Transverse colon (tissue), 4 donors: ENCODE results near the gene PROX2. TPM values are rescaled to one million over a fixed set of nuclear protein-coding genes. Genes with fewer than 3 reads are reported as not detected.

Experiments used
- DNase-seq: peaks from one replicate; pipeline ENCODE4 v3.0.0-alpha.2; 2019
- H3K27ac ChIP-seq, 4 donors: fragments of 200-600 bp; sonication (generic); 2 replicates each; pipeline ENCODE4 v1.5.1; 2016 to 2018; ENCODE audit warnings: inconsistent platforms in 4 of 4
- H3K27me3 ChIP-seq: fragments of 200-600 bp; sonication (generic); 2 replicates; pipeline ENCODE4 v1.5.1; 2017; ENCODE audit warnings: inconsistent platforms
- H3K36me3 ChIP-seq, 4 donors: fragments of 200-600 bp; sonication (generic); 2 replicates each; pipeline ENCODE4 v1.5.1; 2017 to 2019; ENCODE audit warnings: inconsistent platforms in 4 of 4
- H3K4me1 ChIP-seq, 4 donors: fragments of 200-600 bp; sonication (generic); 2 replicates each; pipeline ENCODE4 v1.5.1; 2017 to 2020; ENCODE audit warnings: inconsistent platforms in 4 of 4
- H3K4me3 ChIP-seq, 4 donors: fragments of 200-600 bp; sonication (generic); 1 replicate in 1 of 4; 2 replicates in 3 of 4; pipeline versions ENCODE4 v1.5.1 to v1.6.1; 2017 to 2019; ENCODE audit warnings: inconsistent platforms in 4 of 4
- H3K9me3 ChIP-seq, 2 donors: fragments of 200-600 bp; sonication (generic); 2 replicates each; pipeline ENCODE4 v1.5.1; 2017 to 2019; ENCODE audit warnings: inconsistent platforms in 2 of 2
- EP300 ChIP-seq: sonication (generic); formaldehyde crosslinking; IDR thresholded peaks from one replicate; pipeline ENCODE4 v1.6.1; 2017; ENCODE audit warnings: antibody characterized with exemption, low read depth
- POLR2A ChIP-seq: fragments of 450-650 bp; IDR thresholded peaks from one replicate; pipeline ENCODE4 v1.6.1; 2016; ENCODE audit warnings: antibody characterized with exemption, mild to moderate bottlenecking, moderate library complexity
- POLR2AphosphoS5 ChIP-seq, 3 donors: sonication (generic); formaldehyde crosslinking; IDR thresholded peaks; one replicate each; pipeline ENCODE4 v1.6.1; 2016; ENCODE audit warnings: antibody characterized with exemption in 3 of 3
- WGBS, 2 donors: methylation state at CpG; one replicate each; pipeline ENCODE4 v1.1.5; 2018; ENCODE audit warnings: low coverage in 1 of 2; 5-methylcytosine and 5-hydroxymethylcytosine counted together
- in situ Hi-C, 4 donors: fragments of 200-750 bp; cut with MboI; loops; one replicate each; pipeline versions ENCODE4 v1.15.0 to v1.15.1; 2017; ENCODE audit warnings: low sequenced_read_pairs in 3 of 4, low pct_ligation_motif_present in 1 of 4, low pct_unique_long_range_greater_than_20kb in 1 of 4
- intact Hi-C: fragments of 100-400 bp; cut with DNase I; formaldehyde crosslinking; loops from one replicate; pipeline ENCODE4 v1.15.1; 2023; ENCODE audit warnings: low total_unique reads
- total RNA-seq, 4 donors: library from RNA; depleted of rRNA; stranded (reverse); fragments of >200 nt; gene quantifications; one replicate each; pipeline ENCODE4 v1.1.0, GENCODE V29; 2016
- TF ChIP-seq, protein P1 (sequence below), 5 experiments: fragments of 200-600 bp in 3 of 5; fragments of 450-650 bp in 2 of 5; sonication (generic) in 3 of 5; IDR thresholded peaks; 1 replicate in 2 of 5; 2 replicates in 3 of 5; pipeline ENCODE4 v1.5.1; 2016 to 2017; ENCODE audit warnings: antibody characterized with exemption in 5 of 5, inconsistent platforms in 3 of 5, mild to moderate bottlenecking in 2 of 5, moderate library complexity in 1 of 5

PROX2 gene
- total RNA-seq, 4 donors from 2014 or later, result 0.79 TPM; not detected in 3

DNA sequence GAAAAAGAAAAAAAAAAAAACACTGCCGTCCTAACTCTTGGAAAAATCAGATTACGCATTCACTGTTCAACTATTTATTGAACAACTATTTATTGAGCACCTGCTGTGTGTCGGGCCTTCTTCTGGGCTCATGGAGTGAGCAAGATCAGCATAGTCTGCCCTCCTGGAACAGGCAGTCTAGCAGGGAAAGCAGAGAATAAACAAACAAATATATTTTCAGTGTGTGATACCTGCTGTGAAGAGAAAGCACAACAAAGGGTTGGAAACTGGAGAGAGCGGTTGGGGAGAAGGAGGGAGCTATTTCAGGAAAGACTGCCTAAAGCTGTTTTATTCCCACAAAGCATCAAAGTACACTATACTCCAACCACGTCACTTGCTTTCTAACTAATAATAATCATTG, 10.8 kb downstream of the PROX2 start:
- Histone ChIP-seq H3K4me3 (no peak overlapping the region), H3K27me3 (no peaks in the 10 kb centered on the region), H3K9me3 (no peaks in the 10 kb centered on the region), H3K36me3 (no peaks in the 10 kb centered on the region), H3K27ac (no peak overlapping the region), H3K4me1 (peaks cover 0 to 7% (median 0%) of the 10 kb centered on the region in 4 donors)
- TF ChIP-seq, protein P1, sequence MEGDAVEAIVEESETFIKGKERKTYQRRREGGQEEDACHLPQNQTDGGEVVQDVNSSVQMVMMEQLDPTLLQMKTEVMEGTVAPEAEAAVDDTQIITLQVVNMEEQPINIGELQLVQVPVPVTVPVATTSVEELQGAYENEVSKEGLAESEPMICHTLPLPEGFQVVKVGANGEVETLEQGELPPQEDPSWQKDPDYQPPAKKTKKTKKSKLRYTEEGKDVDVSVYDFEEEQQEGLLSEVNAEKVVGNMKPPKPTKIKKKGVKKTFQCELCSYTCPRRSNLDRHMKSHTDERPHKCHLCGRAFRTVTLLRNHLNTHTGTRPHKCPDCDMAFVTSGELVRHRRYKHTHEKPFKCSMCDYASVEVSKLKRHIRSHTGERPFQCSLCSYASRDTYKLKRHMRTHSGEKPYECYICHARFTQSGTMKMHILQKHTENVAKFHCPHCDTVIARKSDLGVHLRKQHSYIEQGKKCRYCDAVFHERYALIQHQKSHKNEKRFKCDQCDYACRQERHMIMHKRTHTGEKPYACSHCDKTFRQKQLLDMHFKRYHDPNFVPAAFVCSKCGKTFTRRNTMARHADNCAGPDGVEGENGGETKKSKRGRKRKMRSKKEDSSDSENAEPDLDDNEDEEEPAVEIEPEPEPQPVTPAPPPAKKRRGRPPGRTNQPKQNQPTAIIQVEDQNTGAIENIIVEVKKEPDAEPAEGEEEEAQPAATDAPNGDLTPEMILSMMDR (IDR thresholded peaks at IDR 0.05), result no peak
- TF ChIP-seq POLR2A, result no peak
- no peak for TF ChIP-seq EP300
- TF ChIP-seq POLR2AphosphoS5 (IDR thresholded peaks at IDR 0.05), result no peak
- intact Hi-C loops, result no loop called here
- no peak for DNase-seq
- WGBS, 2 donors, result 91 to 97% methylated on average over 5 of the region's 5 CpGs
- in situ Hi-C loops, result loop anchor here in 1 of 4 donors (10.0 kb wide), 1 partner anchor 50 kb away; no protein-coding TSS in a partner anchor

DNA sequence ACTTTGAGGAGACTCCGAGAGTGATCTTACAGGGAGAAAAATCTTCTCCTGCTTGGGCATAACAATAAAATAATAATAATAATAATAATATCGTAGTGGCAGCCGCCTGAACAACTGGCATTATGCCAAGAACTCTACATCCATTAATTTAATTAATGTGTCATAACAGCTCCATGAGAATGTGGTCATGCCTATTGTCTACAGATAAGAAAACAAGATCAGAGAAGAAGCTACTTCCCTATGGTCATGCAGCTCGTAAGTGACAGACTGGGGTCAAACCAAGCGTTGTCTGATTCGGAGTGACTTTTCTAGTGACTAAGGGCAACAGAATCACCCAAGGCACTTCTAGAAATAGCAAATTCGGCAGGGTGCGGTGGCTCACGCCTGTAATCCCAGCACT, 11.7 kb downstream of the PROX2 start:
- in situ Hi-C loops (loop anchor here in 1 of 4 donors (10.0 kb wide), 1 partner anchor 51 kb away; no protein-coding TSS in a partner anchor), intact Hi-C loops (loop anchor here (5.0 kb wide), 1 partner anchor 43 kb away; no protein-coding TSS in a partner anchor)
- WGBS, 2 donors, result 86 to 100% methylated on average over 1 to 9 of the region's 9 CpGs
- no peak overlapping the region for H3K4me3 ChIP-seq
- no peaks in the 10 kb centered on the region for H3K36me3 ChIP-seq
- H3K27me3 ChIP-seq, result no peaks in the 10 kb centered on the region
- DNase-seq, result no peak
- H3K4me1 ChIP-seq, result peaks cover 0 to 7% (median 0%) of the 10 kb centered on the region in 4 donors
- TF ChIP-seq EP300 (no peak), POLR2A (no peak), POLR2AphosphoS5 (IDR thresholded peaks at IDR 0.05) (no peak)
- TF ChIP-seq, protein P1 (IDR thresholded peaks at IDR 0.05), result no peak
- H3K9me3 ChIP-seq, result no peaks in the 10 kb centered on the region
- no peak overlapping the region for H3K27ac ChIP-seq

DNA sequence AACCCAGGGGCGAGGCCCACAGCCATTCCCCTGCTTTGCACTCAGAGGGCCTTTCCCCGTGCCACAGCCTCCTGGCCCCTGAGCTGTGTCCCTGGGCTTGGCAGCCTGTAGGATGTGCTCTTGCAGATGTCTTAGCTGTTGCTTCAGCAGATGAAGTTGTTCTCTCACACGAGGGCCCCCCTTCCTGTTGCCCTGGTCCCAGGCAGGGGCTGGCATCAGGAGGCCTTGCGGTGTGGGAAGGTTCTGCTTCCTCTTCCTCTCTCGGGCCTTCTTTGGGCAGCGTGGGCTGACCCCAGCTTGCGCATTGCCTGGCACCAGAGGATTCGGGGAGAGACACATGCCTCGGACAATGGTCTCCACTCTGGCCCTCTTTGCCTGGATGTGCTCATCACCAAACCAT, 12.7 kb downstream of the PROX2 start:
- Histone ChIP-seq H3K36me3 (no peaks in the 10 kb centered on the region), H3K27ac (no peak overlapping the region), H3K4me1 (peaks cover 0 to 7% (median 0%) of the 10 kb centered on the region in 4 donors), H3K27me3 (no peaks in the 10 kb centered on the region), H3K4me3 (no peak overlapping the region), H3K9me3 (no peaks in the 10 kb centered on the region)
- in situ Hi-C loops (loop anchor here in 1 of 4 donors (10.0 kb wide), 1 partner anchor 52 kb away; no protein-coding TSS in a partner anchor), intact Hi-C loops (loop anchor here (5.0 kb wide), 1 partner anchor 44 kb away; no protein-coding TSS in a partner anchor)
- DNase-seq, result no peak
- 70% methylated on average over 9 of the region's 9 CpGs; no CpG with 5 or more reads in 1 of the 2 donors for WGBS, 2 donors
- no peak for TF ChIP-seq POLR2A
- TF ChIP-seq POLR2AphosphoS5 (IDR thresholded peaks at IDR 0.05), result no peak
- TF ChIP-seq EP300, result no peak
- TF ChIP-seq, protein P1 (IDR thresholded peaks at IDR 0.05), result no peak

DNA sequence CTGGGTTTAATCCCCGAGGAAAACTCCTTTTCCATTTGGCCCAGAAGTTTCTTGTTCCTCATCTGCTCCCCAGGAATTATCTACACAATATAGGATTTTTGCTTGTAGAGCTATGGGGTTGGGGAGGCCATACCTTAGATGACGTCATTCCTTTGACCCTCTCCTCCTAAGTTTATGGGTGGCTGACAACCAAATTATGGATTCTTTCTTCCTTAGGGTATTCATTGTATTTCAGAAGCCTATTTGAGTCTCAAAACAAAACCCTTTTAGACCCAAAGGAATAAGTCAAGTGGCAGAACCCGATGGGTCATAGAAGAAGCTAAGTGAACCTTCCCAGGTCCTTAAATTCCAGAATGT, 14.2 kb downstream of the PROX2 start:
- Histone ChIP-seq H3K9me3 (no peaks in the 10 kb centered on the region), H3K4me1 (peaks cover 0 to 7% (median 0%) of the 10 kb centered on the region in 4 donors), H3K4me3 (no peak overlapping the region), H3K27me3 (no peaks in the 10 kb centered on the region), H3K36me3 (no peaks in the 10 kb centered on the region), H3K27ac (no peak overlapping the region)
- TF ChIP-seq, protein P1 (IDR thresholded peaks at IDR 0.05), result no peak
- no peak for TF ChIP-seq EP300
- TF ChIP-seq POLR2AphosphoS5 (IDR thresholded peaks at IDR 0.05), result no peak
- TF ChIP-seq POLR2A, result no peak
- intact Hi-C loops, result loop anchor here (5.0 kb wide), 1 partner anchor 46 kb away; no protein-coding TSS in a partner anchor
- 66 to 73% methylated on average over 3 of the region's 3 CpGs for WGBS, 2 donors
- DNase-seq, result no peak
- in situ Hi-C loops, result loop anchor here in 1 of 4 donors (10.0 kb wide), 1 partner anchor 53 kb away; no protein-coding TSS in a partner anchor
